HepG2 (cell line): ENCODE measurements around the gene EWSR1. TPM values are rescaled to one million over a fixed set of nuclear protein-coding genes. Genes with fewer than 3 reads are reported as not detected.

ENCODE experiments used
- ATRX ChIP-seq: sonication (generic); formaldehyde crosslinking; IDR thresholded peaks from 2 replicates; pipeline ENCODE4 v1.4.0; 2020; ENCODE audit warnings: missing genetic modification reagents, borderline replicate concordance
- CCAR2 ChIP-seq: fragments of 200-400 bp; formaldehyde crosslinking; optimal IDR thresholded peaks from 2 replicates; pipeline ENCODE3; 2018; ENCODE audit warnings: low read depth, mild to moderate bottlenecking, low read length, moderate library complexity
- CTCF ChIP-seq: sonication (generic); formaldehyde crosslinking; IDR thresholded peaks from 2 replicates; pipeline ENCODE4 v1.5.0; 2020; ENCODE audit warnings: mild to moderate bottlenecking, missing genetic modification reagents, moderate library complexity
- JUND ChIP-seq: sonication (generic); formaldehyde crosslinking; IDR thresholded peaks from 2 replicates; pipeline ENCODE4 v1.8.0; 2022; ENCODE audit warnings: mild to moderate bottlenecking, missing genetic modification reagents
- KAT7 ChIP-seq: IDR thresholded peaks from 2 replicates; pipeline ENCODE4 v1.6.1; 2018; ENCODE audit warnings: borderline replicate concordance, missing compliant biosample characterization
- KDM2A ChIP-seq: sonication (generic); formaldehyde crosslinking; IDR thresholded peaks from 2 replicates; pipeline ENCODE4 v1.4.0; 2020; ENCODE audit warnings: low read depth, missing genetic modification reagents, borderline replicate concordance
- KIAA2018 ChIP-seq: sonication (generic); formaldehyde crosslinking; IDR thresholded peaks from 2 replicates; pipeline ENCODE4 v1.5.0; 2020; ENCODE audit warnings: mild to moderate bottlenecking, missing genetic modification reagents, borderline replicate concordance
- SP4 ChIP-seq: sonication (generic); formaldehyde crosslinking; IDR thresholded peaks from 2 replicates; pipeline ENCODE4 v1.8.1; 2023; ENCODE audit warnings: mild to moderate bottlenecking, missing genetic modification reagents
- TRIM22 ChIP-seq: fragments of 450-650 bp; IDR thresholded peaks from 2 replicates; pipeline ENCODE4 v1.6.1; 2017
- ZBTB44 ChIP-seq: sonication (generic); formaldehyde crosslinking; IDR thresholded peaks from 2 replicates; pipeline ENCODE4 v1.4.0; 2020; ENCODE audit warnings: missing genetic modification reagents
- ZNF251 ChIP-seq: sonication (generic); formaldehyde crosslinking; IDR thresholded peaks from 2 replicates; pipeline ENCODE4 v1.9.0; 2021; ENCODE audit warnings: mild to moderate bottlenecking, missing genetic modification reagents
- polyA plus RNA-seq, 8 experiments: library from polyadenylated mRNA; depleted of rRNA in 3 of 8; stranded (reverse) in 7 of 8; unstranded in 1 of 8; fragments of >200 nt; fragmentation: Illumina TruSeq in 4 of 8; extraction: Trizol in 4 of 8; gene quantifications; 2 replicates each; pipeline versions ENCODE4 v1.2.1 to v1.2.3, GENCODE V29; 2011 to 2016; ENCODE audit warnings: low read depth in 4 of 8, missing spikeins in 1 of 8, mixed read lengths in 1 of 8; ENCODE audit not compliant: insufficient read depth in 1 of 8
- total RNA-seq, 5 experiments: library from RNA; depleted of rRNA; stranded (reverse); fragments of >200 nt; fragmentation: Illumina TruSeq; extraction: Trizol; gene quantifications; 2 replicates each; pipeline ENCODE4 v1.2.3, GENCODE V29; 2016; ENCODE audit warnings: low read depth in 1 of 5
- TF ChIP-seq, protein P1 (sequence below): sonication (generic); formaldehyde crosslinking; IDR thresholded peaks from 2 replicates; pipeline ENCODE4 v1.5.0; 2020; ENCODE audit warnings: mild to moderate bottlenecking, missing genetic modification reagents

The EWSR1 gene
- total and polyA plus RNA-seq, 2 of the 13 experiments (the other 11 are each of a cell fraction or from before 2014, with no cell fraction given): 211 to 326 TPM

- peak; percentile 44 for TF ChIP-seq CTCF (CRISPR knock-in tag)
- TF ChIP-seq CCAR2: no peak
- TF ChIP-seq SP4 (CRISPR knock-in tag): no peak
- TF ChIP-seq KIAA2018: no peak
- TF ChIP-seq TRIM22: no peak
- no peak for TF ChIP-seq JUND (CRISPR knock-in tag)
- TF ChIP-seq, protein P1, sequence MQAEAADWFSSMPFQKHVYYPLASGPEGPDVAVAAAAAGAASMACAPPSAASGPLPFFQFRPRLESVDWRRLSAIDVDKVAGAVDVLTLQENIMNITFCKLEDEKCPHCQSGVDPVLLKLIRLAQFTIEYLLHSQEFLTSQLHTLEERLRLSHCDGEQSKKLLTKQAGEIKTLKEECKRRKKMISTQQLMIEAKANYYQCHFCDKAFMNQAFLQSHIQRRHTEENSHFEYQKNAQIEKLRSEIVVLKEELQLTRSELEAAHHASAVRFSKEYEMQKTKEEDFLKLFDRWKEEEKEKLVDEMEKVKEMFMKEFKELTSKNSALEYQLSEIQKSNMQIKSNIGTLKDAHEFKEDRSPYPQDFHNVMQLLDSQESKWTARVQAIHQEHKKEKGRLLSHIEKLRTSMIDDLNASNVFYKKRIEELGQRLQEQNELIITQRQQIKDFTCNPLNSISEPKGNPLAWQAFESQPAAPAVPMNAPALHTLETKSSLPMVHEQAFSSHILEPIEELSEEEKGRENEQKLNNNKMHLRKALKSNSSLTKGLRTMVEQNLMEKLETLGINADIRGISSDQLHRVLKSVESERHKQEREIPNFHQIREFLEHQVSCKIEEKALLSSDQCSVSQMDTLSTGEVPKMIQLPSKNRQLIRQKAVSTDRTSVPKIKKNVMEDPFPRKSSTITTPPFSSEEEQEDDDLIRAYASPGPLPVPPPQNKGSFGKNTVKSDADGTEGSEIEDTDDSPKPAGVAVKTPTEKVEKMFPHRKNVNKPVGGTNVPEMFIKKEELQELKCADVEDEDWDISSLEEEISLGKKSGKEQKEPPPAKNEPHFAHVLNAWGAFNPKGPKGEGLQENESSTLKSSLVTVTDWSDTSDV (CRISPR knock-in tag): no peak
- no peak for TF ChIP-seq ZNF251
- TF ChIP-seq KDM2A: no peak
- no peak for TF ChIP-seq KAT7 (CRISPR knock-in tag)
- no peak for TF ChIP-seq ZBTB44 (CRISPR knock-in tag)
- TF ChIP-seq ATRX (CRISPR knock-in tag): no peak
Measured at GRCh38 chr22:29219881-29220670, 48.0 kb upstream of the EWSR1 start (continued).
